Renal cortex interstitium (tissue), 11 donors: ENCODE data around the gene TSHZ2. TPM values are rescaled to one million over a fixed set of nuclear protein-coding genes. Genes with fewer than 3 reads are reported as not detected.
"Not testable (repeated sequence)": the region's sequence is repeated elsewhere in the genome, so short reads cannot be mapped to it uniquely, and the experiment has no call there.

Experiments
- DNase-seq, 11 donors: peaks; one replicate each; pipeline ENCODE4 v3.0.0-alpha.2; 2013; ENCODE audit warnings: low read depth in 9 of 11, low spot score in 4 of 11; ENCODE audit errors: extremely low read depth in 1 of 11
- polyA plus RNA-seq, 3 donors: library from polyadenylated mRNA; unstranded; fragments of 120-200 nt; gene quantifications; one replicate each; pipeline ENCODE4 v1.2.1, GENCODE V29; 2013; ENCODE audit not compliant: insufficient read length in 3 of 3

TSHZ2 gene
- polyA plus RNA-seq, 3 donors = 12.8 to 15.9 (median 13.3) TPM

- no peak for DNase-seq
These were observed 528.5 kb downstream of the TSHZ2 start for GRCh38 chr20:53500651-53501050.

GRCh38 chr20:53502820-53503219 lies 530.7 kb downstream of the TSHZ2 start:
- DNase-seq = no peak

- DNase-seq = no peak
These were observed 531.4 kb downstream of the TSHZ2 start for GRCh38 chr20:53503517-53503919.

- not testable (repeated sequence) for DNase-seq
These were observed 531.9 kb downstream of the TSHZ2 start for GRCh38 chr20:53504106-53504505.

GRCh38 chr20:53510262-53510661 lies 538.1 kb downstream of the TSHZ2 start:
- DNase-seq = peak in 2 of 11 donors; percentile 12 to 14

- DNase-seq = no peak
These were observed 538.5 kb downstream of the TSHZ2 start for GRCh38 chr20:53510704-53511103.

GRCh38 chr20:53512076-53512475 lies 539.9 kb downstream of the TSHZ2 start:
- no peak for DNase-seq

GRCh38 chr20:53513168-53513488 lies 541.0 kb downstream of the TSHZ2 start:
- no peak for DNase-seq

GRCh38 chr20:53513489-53514298 lies 541.5 kb downstream of the TSHZ2 start:
- DNase-seq = no peak

- no peak for DNase-seq
These were observed 543.6 kb downstream of the TSHZ2 start for GRCh38 chr20:53515749-53516148.

- no peak for DNase-seq
These were observed 545.0 kb downstream of the TSHZ2 start for GRCh38 chr20:53517146-53517545.

- DNase-seq = not testable (repeated sequence)
These were observed 549.3 kb downstream of the TSHZ2 start for GRCh38 chr20:53521421-53521820.

GRCh38 chr20:53522026-53522425 lies 549.9 kb downstream of the TSHZ2 start:
- no peak for DNase-seq

GRCh38 chr20:53522696-53523095 lies 550.5 kb downstream of the TSHZ2 start:
- no peak for DNase-seq

GRCh38 chr20:53523615-53524014 lies 551.5 kb downstream of the TSHZ2 start:
- DNase-seq = not testable (repeated sequence)

- no peak for DNase-seq
These were observed 552.6 kb downstream of the TSHZ2 start for GRCh38 chr20:53524589-53525312.

- no peak for DNase-seq
These were observed 555.0 kb downstream of the TSHZ2 start for GRCh38 chr20:53527196-53527595.

GRCh38 chr20:53529658-53530057 lies 557.5 kb downstream of the TSHZ2 start:
- DNase-seq = no peak

- DNase-seq = no peak
These were observed 558.3 kb downstream of the TSHZ2 start for GRCh38 chr20:53530440-53530839.

- DNase-seq = not testable (repeated sequence)
These were observed 560.6 kb downstream of the TSHZ2 start for GRCh38 chr20:53532654-53533312.
